Ishikawa (cell line): Measurements from ENCODE around the gene LYZL1.

ENCODE experiments used
- EGR1 ChIP-seq: IDR thresholded peaks from 2 replicates; pipeline ENCODE4 v1.6.1; 2012
- MAX ChIP-seq: IDR thresholded peaks from 2 replicates; pipeline ENCODE4 v1.6.1; 2012
- REST ChIP-seq: IDR thresholded peaks from 2 replicates; pipeline ENCODE4 v1.6.1; 2012; ENCODE audit warnings: low read depth, mild to moderate bottlenecking
- TAF1 ChIP-seq: IDR thresholded peaks from 2 replicates; pipeline ENCODE4 v1.6.1; 2012; ENCODE audit warnings: low read depth, mild to moderate bottlenecking
- TEAD4 ChIP-seq: IDR thresholded peaks from 2 replicates; pipeline ENCODE4 v1.6.1; 2012
- USF1 ChIP-seq: IDR thresholded peaks from 2 replicates; pipeline ENCODE4 v1.6.1; 2012
- YY1 ChIP-seq: IDR thresholded peaks from 2 replicates; pipeline ENCODE4 v1.6.1; 2012; ENCODE audit warnings: low read depth

GRCh38 chr10:29268011-29268410 lies 20.9 kb upstream of the LYZL1 start:
- TF ChIP-seq YY1, result no peak
- no peak for TF ChIP-seq USF1
- TF ChIP-seq TAF1, result no peak
- TF ChIP-seq MAX, result no peak
- TF ChIP-seq REST, result no peak
- no peak for TF ChIP-seq TEAD4
- TF ChIP-seq EGR1, result no peak
